GM19025 (cell line): Measurements from ENCODE around the gene ERCC3.
"Not testable (repeated sequence)": the region's sequence is repeated elsewhere in the genome, so short reads cannot be mapped to it uniquely, and the experiment has no call there.

ENCODE experiments used
- ATAC-seq: cut with Tn5 transposase; IDR thresholded peaks from one replicate; pipeline ENCODE4 v1.9.1; 2021; ENCODE audit warnings: mild to moderate bottlenecking, low read depth, moderate library complexity; ENCODE audit not compliant: unreplicated experiment

Gene ERCC3

GRCh38 chr2:127227264-127227660 lies 66.7 kb downstream of the ERCC3 start:
- ATAC-seq: not testable (repeated sequence)

- ATAC-seq: peak; percentile 91
These were observed 67.3 kb downstream of the ERCC3 start for GRCh38 chr2:127226520-127227263.

- no peak for ATAC-seq
These were observed 67.8 kb downstream of the ERCC3 start for GRCh38 chr2:127226132-127226519.

- ATAC-seq: no peak
These were observed 68.6 kb downstream of the ERCC3 start for GRCh38 chr2:127225186-127225960.

GRCh38 chr2:127224135-127224534 lies 69.8 kb downstream of the ERCC3 start:
- ATAC-seq: not testable (repeated sequence)

- no peak for ATAC-seq
These were observed 73.0 kb downstream of the ERCC3 start for GRCh38 chr2:127220768-127221527.

- no peak for ATAC-seq
These were observed 73.7 kb downstream of the ERCC3 start, which contains the start of gene CYP27C1 for GRCh38 chr2:127220102-127220767. Gene CYP27C1, minus strand, starts transcription at chr2:127220299. Its CDS starts 29 bp downstream, at chr2:127220270.

GRCh38 chr2:127219171-127220070 lies 74.5 kb downstream of the ERCC3 start:
- ATAC-seq: no peak

GRCh38 chr2:127218812-127219170 lies 75.2 kb downstream of the ERCC3 start:
- no peak for ATAC-seq

GRCh38 chr2:127217470-127218325 lies 76.2 kb downstream of the ERCC3 start:
- ATAC-seq: no peak

GRCh38 chr2:127216593-127216992 lies 77.4 kb downstream of the ERCC3 start:
- no peak for ATAC-seq

GRCh38 chr2:127216095-127216494 lies 77.8 kb downstream of the ERCC3 start:
- no peak for ATAC-seq

- not testable (repeated sequence) for ATAC-seq
These were observed 79.7 kb downstream of the ERCC3 start for GRCh38 chr2:127214201-127214600.

- no peak for ATAC-seq
These were observed 85.6 kb downstream of the ERCC3 start for GRCh38 chr2:127208313-127208712.
